B cell (primary cell): Measurements from ENCODE around the gene UNC119. TPM values are rescaled to one million over a fixed set of nuclear protein-coding genes. Genes with fewer than 3 reads are reported as not detected.

Experiments
- ATAC-seq: fragments of 200-7000 bp; cut with Tn5 transposase; one replicate; pipeline ENCODE4 v1.10.0; 2021; ENCODE audit warnings: low read depth, mild to moderate bottlenecking, moderate number of reproducible peaks, moderate library complexity
- CTCF ChIA-PET: fragments of 350-600 bp; sonication (Branson Sonifier 250); formaldehyde crosslinking; loops from one replicate; lab custom pipeline; 2021; ENCODE audit warnings: antibody characterized with exemption, inconsistent platforms; lab: Charles Lee
- POLR2A ChIA-PET: fragments of 350-600 bp; sonication (Branson Sonifier 250); formaldehyde crosslinking; loops from one replicate; lab custom pipeline; 2021; ENCODE audit warnings: antibody characterized with exemption; lab: Charles Lee
- DNase-seq: peaks from one replicate; pipeline ENCODE4 v3.0.0; 2013
- H2AFZ ChIP-seq: 2 replicates; pipeline ENCODE4 v1.6.1; 2012; ENCODE audit warnings: mild to moderate bottlenecking, low read depth, low read length; ENCODE audit not compliant: insufficient read depth, poor library complexity, severe bottlenecking
- H3K27ac ChIP-seq, 2 donors: 1 replicate in 1 of 2; 2 replicates in 1 of 2; pipeline ENCODE4 v1.5.1; 2012 to 2013; ENCODE audit warnings: low read length in 2 of 2, mild to moderate bottlenecking in 2 of 2, moderate library complexity in 1 of 2
- H3K27me3 ChIP-seq, 4 experiments: fragments of 200-600 bp in 1 of 4; sonication (generic) in 1 of 4; replicated peaks in 1 of 4; 1 replicate in 2 of 4; 2 replicates in 2 of 4; pipeline versions ENCODE4 v1.6.1 to v1.7.0; 2013 to 2016; ENCODE audit warnings: low read length in 3 of 4, mild to moderate bottlenecking in 2 of 4, mixed read lengths in 1 of 4, moderate library complexity in 1 of 4; ENCODE audit not compliant: insufficient read depth in 4 of 4, control insufficient read depth in 3 of 4; ENCODE audit errors: control extremely low read depth in 1 of 4
- H3K36me3 ChIP-seq, 2 experiments: replicated peaks in 1 of 2; 1 replicate in 1 of 2; 2 replicates in 1 of 2; pipeline versions ENCODE4 v1.6.1 to v1.7.1; 2013; ENCODE audit warnings: low read length in 1 of 2; ENCODE audit not compliant: insufficient read depth in 2 of 2, control insufficient read depth in 1 of 2; ENCODE audit errors: control extremely low read depth in 1 of 2, extremely low read depth in 1 of 2
- H3K4me1 ChIP-seq, 2 donors: fragments of 200-600 bp in 1 of 2; sonication (generic) in 1 of 2; 1 replicate in 1 of 2; 2 replicates in 1 of 2; pipeline versions ENCODE4 v1.5.1 to v1.6.1; 2013 to 2017; ENCODE audit warnings: low read length in 2 of 2; ENCODE audit not compliant: control insufficient read depth in 2 of 2, insufficient read depth in 2 of 2
- H3K4me2 ChIP-seq: replicated peaks from 2 replicates; pipeline ENCODE3; 2012; ENCODE audit warnings: mild to moderate bottlenecking, low read depth, low read length; ENCODE audit not compliant: poor library complexity, severe bottlenecking
- H3K4me3 ChIP-seq, 5 experiments: fragments of 200-600 bp in 1 of 5; sonication (generic) in 1 of 5; 1 replicate in 3 of 5; 2 replicates in 2 of 5; pipeline versions ENCODE4 v1.5.1 to v1.7.0; 2011 to 2016; ENCODE audit warnings: low read length in 4 of 5, mild to moderate bottlenecking in 4 of 5, low read depth in 2 of 5, control low read depth in 1 of 5, moderate library complexity in 1 of 5; ENCODE audit not compliant: insufficient read depth in 1 of 5; ENCODE audit errors: control extremely low read depth in 1 of 5, extremely low read depth in 1 of 5
- H3K79me2 ChIP-seq: fragments of 200-600 bp; sonication (generic); one replicate; pipeline ENCODE4 v1.6.0; 2016; ENCODE audit warnings: low read length; ENCODE audit not compliant: control insufficient read depth, insufficient read depth
- H3K9ac ChIP-seq: fragments of 200-600 bp; sonication (generic); 2 replicates; pipeline ENCODE4 v1.6.1; 2017; ENCODE audit warnings: mild to moderate bottlenecking, low read length, moderate library complexity
- H3K9me3 ChIP-seq, 3 donors: one replicate each; pipeline versions ENCODE4 v1.6.1 to v1.7.1; 2013; ENCODE audit warnings: low read length in 2 of 3; ENCODE audit not compliant: control insufficient read depth in 2 of 3, insufficient read depth in 1 of 3; ENCODE audit errors: control extremely low read depth in 1 of 3
- H4K20me1 ChIP-seq: 2 replicates; pipeline ENCODE4 v1.6.0; 2012; ENCODE audit warnings: mild to moderate bottlenecking, low read length; ENCODE audit not compliant: insufficient read depth, control insufficient read depth, poor library complexity, severe bottlenecking
- H3K27ac Mint-ChIP-seq: one replicate; pipeline ENCODE4 v1.8.0; 2021; ENCODE audit warnings: mixed read lengths
- H3K27me3 Mint-ChIP-seq: one replicate; pipeline ENCODE4 v1.8.0; 2021; ENCODE audit warnings: mixed read lengths
- H3K4me1 Mint-ChIP-seq: one replicate; pipeline ENCODE4 v1.8.0; 2021; ENCODE audit warnings: mixed read lengths
- H3K4me3 Mint-ChIP-seq: one replicate; pipeline ENCODE4 v1.8.0; 2021; ENCODE audit warnings: mixed read lengths
- H3K9me3 Mint-ChIP-seq: one replicate; pipeline ENCODE4 v1.8.0; 2022; ENCODE audit warnings: mixed read lengths; ENCODE audit not compliant: insufficient read depth
- EZH2 ChIP-seq: IDR thresholded peaks from 2 replicates; pipeline ENCODE4 v1.6.1; 2012; ENCODE audit warnings: borderline replicate concordance, low read depth, mild to moderate bottlenecking, moderate library complexity, low read length; ENCODE audit not compliant: insufficient read depth, poor library complexity, severe bottlenecking
- WGBS: methylation state at CpG from one replicate; pipeline ENCODE4 v1.1.5; 2013; ENCODE audit warnings: missing lambda C conversion rate; ENCODE audit not compliant: insufficient coverage; 5-methylcytosine and 5-hydroxymethylcytosine counted together
- intact Hi-C: fragments of 100-400 bp; cut with micrococcal nuclease; formaldehyde crosslinking; loops from one replicate; pipeline ENCODE4 v1.10.0; 2022
- polyA plus RNA-seq: library from polyadenylated mRNA; depleted of rRNA; stranded (reverse); fragments of >200 nt; gene quantifications from 2 replicates; pipeline ENCODE4 v1.2.3, GENCODE V29; 2012
- total RNA-seq, 2 donors: library from RNA; stranded (reverse); fragments of 120-200 nt in 1 of 2; gene quantifications; 1 replicate in 1 of 2; 2 replicates in 1 of 2; pipeline versions ENCODE4 v1.2.3 to v1.2.4, GENCODE V29; 2013 to 2022
- TF ChIP-seq, protein P1 (sequence below): fragments of 200-600 bp; IDR thresholded peaks from one replicate; pipeline ENCODE4 v1.8.0; 2022; ENCODE audit warnings: antibody characterized with exemption, mild to moderate bottlenecking

UNC119 gene
- total and polyA plus RNA-seq, 2 donors (not counting 1 experiment from before 2014, with no cell fraction given) = 75.3 to 174 TPM

DNA sequence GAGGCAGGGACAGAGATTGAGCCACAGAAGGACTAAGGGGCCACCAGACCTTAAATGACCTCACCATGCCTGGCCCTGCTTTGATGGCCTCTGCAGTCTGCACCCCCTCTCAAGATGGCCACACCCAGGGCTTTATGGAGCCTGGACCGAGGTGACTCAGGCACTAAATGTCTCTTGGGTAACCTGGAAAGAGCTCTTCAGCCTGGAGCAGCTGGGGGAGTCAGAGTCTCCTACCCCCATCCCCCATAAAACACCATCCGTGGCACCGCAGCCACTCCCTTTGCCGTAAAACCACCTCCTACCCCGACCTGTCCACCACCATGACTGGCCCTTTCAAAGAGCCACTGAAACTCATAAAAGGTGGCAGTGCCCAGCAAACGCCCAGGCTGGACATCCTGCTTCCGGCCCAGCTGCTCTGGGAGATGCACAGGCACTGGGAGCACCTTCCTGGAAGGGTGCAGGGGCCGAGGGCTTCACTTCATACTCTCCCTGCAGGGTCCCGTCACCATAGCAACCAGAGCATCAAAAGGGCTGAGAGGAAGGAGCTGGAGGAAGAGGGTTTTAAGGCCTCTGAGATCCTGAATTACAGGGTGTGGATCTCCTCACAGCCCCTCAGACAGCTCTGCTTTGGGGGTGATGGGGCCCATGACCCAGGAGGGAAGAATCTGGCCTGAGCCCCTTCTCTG lies 24.0 kb downstream of the UNC119 start:
- Histone ChIP-seq H2AFZ (no peak overlapping the region), H3K4me3 (no peak overlapping the region), H3K4me2 (no peak overlapping the region), H3K27me3 (peaks cover 0 to 2% (median 0%) of the 10 kb centered on the region in 4 experiments), H3K4me1 (no peaks in the 10 kb centered on the region), H3K36me3 (no peaks in the 10 kb centered on the region), H3K27ac (no peak overlapping the region), H3K9ac (no peak overlapping the region), H3K79me2 (no peaks in the 10 kb centered on the region), H4K20me1 (no peaks in the 10 kb centered on the region), H3K9me3 (no peaks in the 10 kb centered on the region)
- Mint-ChIP-seq H3K27ac (no peak overlapping the region), H3K4me1 (no peaks in the 10 kb centered on the region), H3K9me3 (no peaks in the 10 kb centered on the region), H3K4me3 (no peak overlapping the region), H3K27me3 (peaks cover 3% of the 10 kb centered on the region)
- TF ChIP-seq, protein P1, sequence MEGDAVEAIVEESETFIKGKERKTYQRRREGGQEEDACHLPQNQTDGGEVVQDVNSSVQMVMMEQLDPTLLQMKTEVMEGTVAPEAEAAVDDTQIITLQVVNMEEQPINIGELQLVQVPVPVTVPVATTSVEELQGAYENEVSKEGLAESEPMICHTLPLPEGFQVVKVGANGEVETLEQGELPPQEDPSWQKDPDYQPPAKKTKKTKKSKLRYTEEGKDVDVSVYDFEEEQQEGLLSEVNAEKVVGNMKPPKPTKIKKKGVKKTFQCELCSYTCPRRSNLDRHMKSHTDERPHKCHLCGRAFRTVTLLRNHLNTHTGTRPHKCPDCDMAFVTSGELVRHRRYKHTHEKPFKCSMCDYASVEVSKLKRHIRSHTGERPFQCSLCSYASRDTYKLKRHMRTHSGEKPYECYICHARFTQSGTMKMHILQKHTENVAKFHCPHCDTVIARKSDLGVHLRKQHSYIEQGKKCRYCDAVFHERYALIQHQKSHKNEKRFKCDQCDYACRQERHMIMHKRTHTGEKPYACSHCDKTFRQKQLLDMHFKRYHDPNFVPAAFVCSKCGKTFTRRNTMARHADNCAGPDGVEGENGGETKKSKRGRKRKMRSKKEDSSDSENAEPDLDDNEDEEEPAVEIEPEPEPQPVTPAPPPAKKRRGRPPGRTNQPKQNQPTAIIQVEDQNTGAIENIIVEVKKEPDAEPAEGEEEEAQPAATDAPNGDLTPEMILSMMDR = no peak
- no peak for TF ChIP-seq EZH2
- ChIA-PET CTCF (interaction anchor here (0.9 kb wide), 1 partner anchor 12 kb away, joined by 3 read pairs; no protein-coding TSS in a partner anchor), POLR2A (interaction anchor here (0.6 kb wide), 1 partner anchor 64 kb away, joined by 3 read pairs; no protein-coding TSS in a partner anchor)
- DNase-seq = no peak
- WGBS = 75% methylated on average over 9 of the region's 9 CpGs
- ATAC-seq = no peak
- intact Hi-C loops = no loop called here

DNA sequence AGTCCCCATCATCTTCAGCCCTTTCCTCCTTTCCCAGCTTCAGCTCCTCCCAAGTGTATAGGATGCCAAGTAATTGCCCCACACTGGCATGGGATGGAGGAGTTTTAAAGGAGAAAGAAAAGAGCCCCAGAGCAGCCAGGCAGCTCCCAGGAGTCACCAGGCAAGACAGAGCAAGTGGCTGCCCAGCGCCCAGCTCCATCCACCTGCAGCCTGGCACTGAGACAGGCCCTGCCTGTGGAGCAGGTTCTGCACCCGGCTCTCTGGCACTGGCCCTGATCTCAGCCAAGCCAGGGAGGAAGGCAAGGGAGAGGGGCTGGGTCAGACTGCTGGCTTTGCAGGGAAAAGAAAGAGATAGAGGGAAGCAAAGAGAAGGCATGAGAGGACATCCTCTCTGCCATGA lies 24.6 kb downstream of the UNC119 start:
- H3K79me2 ChIP-seq = no peaks in the 10 kb centered on the region
- no peak for TF ChIP-seq EZH2
- TF ChIP-seq, protein P1 = no peak
- no peaks in the 10 kb centered on the region for H4K20me1 ChIP-seq
- no peak for ATAC-seq
- H3K27me3 ChIP-seq = peaks cover 0 to 2% (median 0%) of the 10 kb centered on the region in 4 experiments
- CTCF ChIA-PET = interaction anchor here (0.9 kb wide), 1 partner anchor 13 kb away, joined by 3 read pairs; no protein-coding TSS in a partner anchor
- 100% methylated on average over 2 of the region's 2 CpGs for WGBS
- peaks cover 3% of the 10 kb centered on the region for H3K27me3 Mint-ChIP-seq
- H3K4me1 ChIP-seq = no peaks in the 10 kb centered on the region
- no peak overlapping the region for H3K4me3 Mint-ChIP-seq
- DNase-seq = no peak
- H3K27ac Mint-ChIP-seq = no peak overlapping the region
- no peak overlapping the region for H3K4me3 ChIP-seq
- no peaks in the 10 kb centered on the region for H3K36me3 ChIP-seq
- H3K4me2 ChIP-seq = no peak overlapping the region
- no peaks in the 10 kb centered on the region for H3K9me3 ChIP-seq
- intact Hi-C loops = no loop called here
- H3K9me3 Mint-ChIP-seq = no peaks in the 10 kb centered on the region
- H3K4me1 Mint-ChIP-seq = no peaks in the 10 kb centered on the region
- no peak overlapping the region for H3K27ac ChIP-seq
- no peak overlapping the region for H2AFZ ChIP-seq
- POLR2A ChIA-PET = no interaction called here
- H3K9ac ChIP-seq = no peak overlapping the region
